Stimulated activated naive B cell treated with anti-CD40 and anti-IgM and Interleukin-4, amounts not matched to agents 10 μg/mL and 1 μg/mL and 100 μg/mL, for 72 hours (primary cell): ENCODE measurements around the gene CHSY3.

Experiments used
- ATAC-seq, 2 donors: fragments of 150-1000 bp; cut with Tn5 transposase; replicated peaks; 2 replicates each; pipeline ENCODE4 v1.10.0; 2021; ENCODE audit warnings: moderate library complexity in 1 of 2
- DNase-seq: peaks from one replicate; pipeline ENCODE4 v3.0.0; 2021
- H3K27ac Mint-ChIP-seq: one replicate; pipeline ENCODE4 v1.8.0; 2022; ENCODE audit warnings: mild to moderate bottlenecking, mixed read lengths
- H3K27me3 Mint-ChIP-seq, 2 donors: one replicate each; pipeline ENCODE4 v1.8.0; 2022; ENCODE audit warnings: mixed read lengths in 2 of 2
- H3K36me3 Mint-ChIP-seq, 2 donors: one replicate each; pipeline ENCODE4 v1.8.0; 2022; ENCODE audit warnings: mixed read lengths in 2 of 2, mild to moderate bottlenecking in 1 of 2
- H3K4me1 Mint-ChIP-seq, 2 donors: one replicate each; pipeline ENCODE4 v1.8.0; 2022; ENCODE audit warnings: mixed read lengths in 2 of 2, mild to moderate bottlenecking in 1 of 2
- H3K4me3 Mint-ChIP-seq, 2 donors: one replicate each; pipeline ENCODE4 v1.8.0; 2022; ENCODE audit warnings: mild to moderate bottlenecking in 2 of 2, mixed read lengths in 2 of 2, moderate library complexity in 1 of 2
- H3K9me3 Mint-ChIP-seq, 2 donors: one replicate each; pipeline ENCODE4 v1.8.0; 2022; ENCODE audit warnings: mixed read lengths in 2 of 2, mild to moderate bottlenecking in 1 of 2

CHSY3 gene

GRCh38 chr5:130066644-130067043, 162.4 kb downstream of the CHSY3 start:
- H3K27me3 Mint-ChIP-seq = no peaks in the 10 kb centered on the region
- H3K4me3 Mint-ChIP-seq = no peak overlapping the region
- H3K27ac Mint-ChIP-seq = no peak overlapping the region
- H3K4me1 Mint-ChIP-seq = no peaks in the 10 kb centered on the region
- DNase-seq (no peak), ATAC-seq (no peak)
- H3K9me3 Mint-ChIP-seq = no peaks in the 10 kb centered on the region
- no peaks in the 10 kb centered on the region for H3K36me3 Mint-ChIP-seq

GRCh38 chr5:130067364-130067763, 163.1 kb downstream of the CHSY3 start:
- Mint-ChIP-seq H3K4me1 (no peaks in the 10 kb centered on the region), H3K27me3 (no peaks in the 10 kb centered on the region), H3K36me3 (no peaks in the 10 kb centered on the region)

GRCh38 chr5:130068101-130068500, 163.8 kb downstream of the CHSY3 start:
- Mint-ChIP-seq H3K27me3 (no peaks in the 10 kb centered on the region), H3K9me3 (no peaks in the 10 kb centered on the region), H3K27ac (no peak overlapping the region), H3K36me3 (no peaks in the 10 kb centered on the region), H3K4me1 (no peaks in the 10 kb centered on the region), H3K4me3 (no peak overlapping the region)
- no peak for DNase-seq
- ATAC-seq = no peak

More at GRCh38 chr5:130067364-130067763, 163.1 kb downstream of the CHSY3 start:
- Mint-ChIP-seq H3K27ac (no peak overlapping the region), H3K9me3 (no peaks in the 10 kb centered on the region), H3K4me3 (no peak overlapping the region)
- ATAC-seq (no peak), DNase-seq (no peak)

DNA sequence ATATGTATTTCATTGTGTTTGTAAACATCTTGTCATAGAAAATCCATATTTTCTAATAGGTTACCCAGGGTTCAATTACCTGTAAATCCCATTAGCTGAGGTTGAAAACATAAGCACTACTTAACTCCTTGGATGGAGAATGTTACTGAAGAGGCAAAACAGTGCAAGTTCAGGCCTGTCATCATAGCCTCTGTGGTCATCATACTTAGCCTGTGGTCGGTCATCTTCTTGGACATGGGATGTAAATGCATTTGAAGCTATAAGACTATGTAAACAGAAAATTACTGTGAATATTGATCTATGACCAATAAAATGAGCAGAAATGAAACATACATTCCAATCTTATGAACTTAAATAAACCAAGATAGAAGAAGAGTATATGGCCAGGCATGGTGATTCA, 164.7 kb downstream of the CHSY3 start:
- H3K27ac Mint-ChIP-seq = no peak overlapping the region

DNA sequence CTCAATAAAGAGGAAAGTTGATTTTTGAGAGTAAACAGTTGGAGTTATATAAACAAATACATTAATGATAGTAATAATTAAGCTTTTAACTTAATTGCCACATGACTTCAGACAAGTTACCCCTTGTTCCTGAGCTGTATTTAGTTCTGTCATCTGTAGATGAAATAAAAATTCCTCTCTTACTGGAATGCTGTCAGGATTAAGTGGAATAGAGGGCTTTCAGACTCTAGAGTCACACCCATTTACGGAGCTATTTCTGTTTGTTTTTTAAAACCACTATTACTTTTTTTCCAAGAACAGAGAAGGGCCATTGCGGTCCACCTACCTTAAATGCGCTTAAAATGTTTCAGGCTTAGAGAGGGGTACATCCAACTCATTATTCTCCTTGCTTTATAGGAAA, 170.6 kb downstream of the CHSY3 start:
- no peak overlapping the region for H3K4me3 Mint-ChIP-seq
- ATAC-seq = no peak
- H3K9me3 Mint-ChIP-seq = peaks cover 0 to 1% of the 10 kb centered on the region in 2 donors
- no peaks in the 10 kb centered on the region for H3K36me3 Mint-ChIP-seq
- no peak overlapping the region for H3K27ac Mint-ChIP-seq
- DNase-seq = no peak
- no peaks in the 10 kb centered on the region for H3K27me3 Mint-ChIP-seq
- no peaks in the 10 kb centered on the region for H3K4me1 Mint-ChIP-seq

More for the DNA sequence above, 164.7 kb downstream of the CHSY3 start:
- H3K9me3 Mint-ChIP-seq = no peaks in the 10 kb centered on the region
- no peaks in the 10 kb centered on the region for H3K36me3 Mint-ChIP-seq
- no peak overlapping the region for H3K4me3 Mint-ChIP-seq
- H3K4me1 Mint-ChIP-seq = no peaks in the 10 kb centered on the region
- ATAC-seq (no peak), DNase-seq (no peak)
- H3K27me3 Mint-ChIP-seq = no peaks in the 10 kb centered on the region

- no peaks in the 10 kb centered on the region for H3K4me1 Mint-ChIP-seq
- no peak for DNase-seq
- ATAC-seq = no peak
- no peak overlapping the region for H3K4me3 Mint-ChIP-seq
- H3K9me3 Mint-ChIP-seq = peaks cover 0 to 1% of the 10 kb centered on the region in 2 donors
- H3K27me3 Mint-ChIP-seq = no peaks in the 10 kb centered on the region
- no peak overlapping the region for H3K27ac Mint-ChIP-seq
- no peaks in the 10 kb centered on the region for H3K36me3 Mint-ChIP-seq
Observed at GRCh38 chr5:130077007-130077406, 172.7 kb downstream of the CHSY3 start.

DNA sequence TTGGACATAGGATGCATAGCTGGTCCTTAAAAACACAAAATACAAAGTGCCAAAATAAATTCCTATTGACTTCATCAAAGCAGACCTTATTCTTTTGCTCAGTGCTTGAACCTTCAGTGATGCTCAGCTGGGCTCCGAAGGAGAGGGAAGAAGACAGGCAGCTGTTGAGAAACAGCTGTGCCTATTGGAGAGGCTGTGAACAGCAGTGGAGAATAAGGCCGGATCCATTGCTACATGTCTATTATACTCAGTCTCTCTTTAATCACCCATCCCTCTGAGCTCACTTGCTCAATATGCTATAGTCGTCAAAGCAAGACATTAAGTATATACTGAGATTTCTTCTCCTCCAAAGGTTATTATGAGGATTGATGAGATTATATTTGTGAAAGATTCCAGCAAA, 174.4 kb downstream of the CHSY3 start:
- H3K4me1 Mint-ChIP-seq = no peaks in the 10 kb centered on the region
- ATAC-seq = no peak
- DNase-seq = no peak
- H3K9me3 Mint-ChIP-seq = peaks cover 0 to 1% of the 10 kb centered on the region in 2 donors
- no peaks in the 10 kb centered on the region for H3K27me3 Mint-ChIP-seq
- no peak overlapping the region for H3K4me3 Mint-ChIP-seq
- H3K36me3 Mint-ChIP-seq = no peaks in the 10 kb centered on the region
- H3K27ac Mint-ChIP-seq = no peak overlapping the region

DNA sequence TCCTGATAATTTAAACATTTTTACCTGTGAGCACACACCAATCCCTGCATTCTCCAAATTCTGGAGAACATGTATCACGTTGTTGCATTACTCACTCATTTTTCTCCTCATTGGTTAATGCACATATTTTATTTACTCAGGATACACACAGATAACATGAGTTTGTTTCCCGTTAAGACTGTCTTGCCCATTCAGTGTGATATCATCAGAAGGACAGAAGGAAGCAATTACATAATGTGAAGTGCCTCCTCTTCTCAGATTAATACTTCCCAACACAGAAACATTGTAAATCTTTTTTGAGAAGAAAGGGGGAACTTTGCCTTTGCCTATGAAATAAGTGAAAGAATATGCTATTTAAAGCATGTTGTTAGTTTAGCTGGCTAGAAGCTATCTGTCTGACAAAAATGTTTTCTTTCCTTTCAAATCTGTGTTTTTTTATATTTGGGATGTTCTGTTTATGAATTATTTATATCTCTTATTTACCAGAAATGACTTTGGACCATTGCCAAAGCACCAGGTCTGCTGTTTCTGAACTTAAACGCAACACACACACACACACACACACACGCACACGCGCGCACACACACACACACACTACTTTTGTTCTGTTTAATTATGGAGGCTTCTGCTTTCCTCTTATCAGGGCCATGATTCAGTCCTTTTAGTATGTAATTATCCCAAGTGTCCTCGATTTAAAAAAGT, 186.5 kb downstream of the CHSY3 start:
- ATAC-seq = no peak

DNA sequence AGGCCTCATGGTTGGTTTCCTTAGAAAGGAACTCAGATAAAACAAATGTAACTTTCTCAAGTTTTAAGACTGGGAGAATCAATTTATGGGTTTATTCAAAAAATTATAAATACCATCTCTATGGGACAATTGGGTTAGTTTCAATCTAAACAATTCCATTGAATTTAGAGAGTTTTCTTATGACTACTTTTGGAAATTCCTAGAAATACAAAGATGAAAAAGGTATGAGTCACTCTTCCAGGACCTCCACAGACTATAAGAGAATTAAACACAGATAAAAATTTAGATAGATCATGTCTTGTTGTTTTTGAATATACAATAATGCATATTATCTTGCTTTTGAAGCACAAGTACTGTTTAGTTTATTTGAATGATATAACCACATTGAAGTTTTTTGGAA, 188.7 kb downstream of the CHSY3 start:
- Mint-ChIP-seq H3K4me1 (no peaks in the 10 kb centered on the region), H3K4me3 (no peak overlapping the region), H3K9me3 (peaks cover 0 to 2% of the 10 kb centered on the region in 2 donors), H3K27ac (no peak overlapping the region), H3K36me3 (no peaks in the 10 kb centered on the region), H3K27me3 (no peaks in the 10 kb centered on the region)
- ATAC-seq = no peak
- DNase-seq = no peak

More for the DNA sequence above, 186.5 kb downstream of the CHSY3 start:
- Mint-ChIP-seq H3K27me3 (peaks cover 0 to under 1% of the 10 kb centered on the region in 2 donors), H3K4me1 (no peaks in the 10 kb centered on the region), H3K9me3 (peaks cover 0 to 3% of the 10 kb centered on the region in 2 donors), H3K36me3 (no peaks in the 10 kb centered on the region), H3K4me3 (no peak overlapping the region), H3K27ac (no peak overlapping the region)
- DNase-seq = no peak

DNA sequence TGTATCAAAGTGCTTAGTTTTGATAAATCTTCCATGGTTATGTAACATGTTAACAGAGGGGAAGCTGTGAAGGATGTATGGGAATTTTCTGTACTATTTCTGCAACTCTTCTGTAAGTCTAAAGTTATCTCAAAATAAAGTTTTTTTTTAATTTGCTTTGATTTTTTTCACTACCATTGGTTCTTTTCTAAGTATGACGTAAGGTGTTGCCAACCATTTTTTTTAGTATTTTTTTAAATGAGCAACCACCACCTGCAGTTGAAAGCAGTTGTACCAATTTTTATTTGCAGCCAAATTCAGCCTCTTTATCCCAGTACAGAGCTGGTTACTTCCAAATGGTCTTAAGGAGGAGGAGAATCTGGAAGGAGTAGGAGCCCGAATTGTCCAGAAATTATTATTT, 192.2 kb downstream of the CHSY3 start:
- Mint-ChIP-seq H3K27me3 (no peaks in the 10 kb centered on the region), H3K4me1 (no peaks in the 10 kb centered on the region), H3K4me3 (no peak overlapping the region), H3K27ac (no peak overlapping the region), H3K9me3 (no peaks in the 10 kb centered on the region), H3K36me3 (no peaks in the 10 kb centered on the region)
- DNase-seq = no peak
- ATAC-seq = no peak

DNA sequence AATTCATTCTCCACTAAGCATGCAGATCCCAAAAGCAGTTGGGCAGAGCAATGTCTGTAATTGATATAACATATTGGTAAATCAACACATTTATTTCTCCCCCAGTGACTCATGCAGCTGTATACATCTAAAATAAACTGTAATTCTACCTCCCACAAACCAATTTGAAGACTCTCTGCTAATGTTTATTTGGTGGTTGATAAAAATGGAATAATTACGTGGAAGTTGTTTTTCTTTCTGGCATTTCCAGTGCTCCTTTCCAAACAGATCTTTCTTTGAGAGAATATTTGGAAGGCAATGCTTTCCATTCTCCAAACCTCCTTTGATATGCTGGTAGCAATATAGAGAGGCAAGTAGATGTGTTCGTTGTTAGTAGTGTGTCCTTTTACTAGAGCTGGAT, 194.7 kb downstream of the CHSY3 start:
- Mint-ChIP-seq H3K36me3 (no peaks in the 10 kb centered on the region), H3K4me3 (no peak overlapping the region), H3K27me3 (no peaks in the 10 kb centered on the region), H3K4me1 (no peaks in the 10 kb centered on the region), H3K9me3 (no peaks in the 10 kb centered on the region), H3K27ac (no peak overlapping the region)
- DNase-seq (no peak), ATAC-seq (no peak)

DNA sequence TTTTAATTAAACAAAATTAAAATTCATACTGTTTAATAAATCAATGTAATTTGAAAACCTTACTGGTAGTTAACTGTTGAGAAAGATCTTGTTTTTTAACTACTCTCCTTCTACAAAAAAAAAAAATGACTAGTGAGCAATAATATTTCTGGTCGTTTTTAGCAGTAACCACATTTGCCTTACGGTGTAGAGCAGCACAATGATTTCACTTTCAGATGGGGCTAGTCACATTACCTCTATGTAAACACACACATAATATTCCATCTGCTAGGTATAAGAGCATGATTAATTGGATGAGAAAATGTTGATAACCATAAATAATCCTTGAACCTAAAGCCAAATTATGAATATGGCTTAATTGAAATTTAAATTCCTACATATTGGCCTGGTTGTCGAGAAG, 198.1 kb downstream of the CHSY3 start:
- Mint-ChIP-seq H3K27ac (no peak overlapping the region), H3K9me3 (no peaks in the 10 kb centered on the region), H3K4me1 (no peaks in the 10 kb centered on the region), H3K4me3 (no peak overlapping the region), H3K36me3 (no peaks in the 10 kb centered on the region), H3K27me3 (no peaks in the 10 kb centered on the region)
- no peak for DNase-seq
- ATAC-seq = no peak

DNA sequence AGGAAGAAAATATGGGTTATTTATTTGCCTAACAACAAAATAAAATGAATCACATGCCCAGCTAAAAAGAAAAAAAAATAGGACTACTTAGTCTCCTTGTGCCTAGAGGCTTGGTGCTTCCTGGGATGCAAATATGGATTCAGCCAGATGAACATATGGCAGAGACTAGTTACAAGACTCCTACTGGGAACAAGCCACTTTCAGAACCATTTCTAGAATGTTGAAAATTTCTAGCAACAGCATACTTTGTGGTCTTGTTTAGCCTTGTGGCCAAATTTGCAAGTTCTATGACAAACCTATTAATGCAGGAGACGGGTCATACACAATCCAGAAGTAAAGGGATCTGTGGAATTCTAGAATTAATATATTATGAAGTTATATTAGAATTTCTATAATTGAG, 198.7 kb downstream of the CHSY3 start:
- Mint-ChIP-seq H3K9me3 (no peaks in the 10 kb centered on the region), H3K4me1 (no peaks in the 10 kb centered on the region), H3K27me3 (no peaks in the 10 kb centered on the region), H3K27ac (no peak overlapping the region), H3K36me3 (no peaks in the 10 kb centered on the region), H3K4me3 (no peak overlapping the region)
- ATAC-seq (no peak), DNase-seq (no peak)

GRCh38 chr5:130104895-130105688, 200.8 kb downstream of the CHSY3 start:
- no peaks in the 10 kb centered on the region for H3K36me3 Mint-ChIP-seq
- H3K27ac Mint-ChIP-seq = no peak overlapping the region
- DNase-seq = no peak
- H3K27me3 Mint-ChIP-seq = no peaks in the 10 kb centered on the region
- no peak overlapping the region for H3K4me3 Mint-ChIP-seq
- no peaks in the 10 kb centered on the region for H3K9me3 Mint-ChIP-seq
- ATAC-seq = no peak
- no peaks in the 10 kb centered on the region for H3K4me1 Mint-ChIP-seq

DNA sequence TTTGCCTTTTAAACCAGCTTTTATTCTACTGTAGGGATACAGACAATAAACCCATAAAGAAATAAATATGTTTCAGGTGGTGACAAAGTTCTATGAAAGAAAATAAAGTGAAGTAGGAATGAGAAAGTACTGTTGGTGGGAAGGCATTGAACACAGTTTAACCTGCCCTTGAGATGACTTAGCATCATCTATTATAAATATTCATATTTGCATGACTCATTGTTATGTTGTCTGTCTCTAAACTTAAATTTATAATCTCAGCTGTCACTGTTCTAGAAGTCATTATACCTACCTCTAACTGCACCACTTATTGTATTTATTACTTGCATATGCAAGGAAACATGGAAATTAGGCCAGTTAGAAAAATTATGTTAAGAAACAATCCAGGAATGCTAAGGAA, 202.2 kb downstream of the CHSY3 start:
- ATAC-seq (no peak), DNase-seq (no peak)
- Mint-ChIP-seq H3K9me3 (no peaks in the 10 kb centered on the region), H3K27me3 (no peaks in the 10 kb centered on the region), H3K36me3 (no peaks in the 10 kb centered on the region), H3K4me3 (no peak overlapping the region), H3K27ac (no peak overlapping the region), H3K4me1 (no peaks in the 10 kb centered on the region)
